Non-pigmented ciliary epithelial cell (primary cell): ENCODE measurements around the gene ELK4.
"Not testable (repeated sequence)": the region's sequence is repeated elsewhere in the genome, so short reads cannot be mapped to it uniquely, and the experiment has no call there.

Experiments used
- DNase-seq: peaks from one replicate; pipeline ENCODE4 v3.0.0-alpha.2; 2010; ENCODE audit warnings: low read depth

ELK4 gene

DNA sequence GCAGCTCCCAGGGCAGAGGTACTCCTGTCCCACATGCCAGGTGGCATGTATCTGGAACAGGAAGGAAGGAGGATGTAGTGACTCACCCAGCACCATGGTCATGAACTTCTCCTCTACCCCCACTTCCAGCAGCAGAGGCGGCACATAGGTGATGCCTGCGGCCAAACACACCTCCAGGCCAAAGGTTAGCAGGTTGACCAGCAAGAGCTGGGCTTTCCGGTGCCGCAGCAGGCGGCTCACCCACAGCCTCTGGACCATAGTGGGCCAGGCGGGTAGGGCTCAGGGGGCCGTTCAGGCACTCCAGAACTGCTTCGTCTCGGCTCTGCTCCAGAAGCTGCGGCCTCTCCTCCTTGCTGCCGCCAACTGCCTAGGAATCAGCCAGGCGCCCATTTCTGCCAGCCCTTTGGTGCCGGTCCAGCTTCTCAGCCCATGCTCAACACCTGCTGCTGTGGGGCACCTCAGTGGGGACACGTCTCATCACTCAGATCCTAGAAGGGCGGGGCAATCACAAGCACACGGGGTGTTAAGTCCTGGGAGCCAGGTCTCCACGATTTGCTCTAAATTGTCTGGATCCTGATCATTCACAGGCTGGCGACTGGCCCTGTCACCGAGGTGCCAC lies 32.7 kb upstream of the ELK4 start:
- DNase-seq: peak; percentile 4

DNA sequence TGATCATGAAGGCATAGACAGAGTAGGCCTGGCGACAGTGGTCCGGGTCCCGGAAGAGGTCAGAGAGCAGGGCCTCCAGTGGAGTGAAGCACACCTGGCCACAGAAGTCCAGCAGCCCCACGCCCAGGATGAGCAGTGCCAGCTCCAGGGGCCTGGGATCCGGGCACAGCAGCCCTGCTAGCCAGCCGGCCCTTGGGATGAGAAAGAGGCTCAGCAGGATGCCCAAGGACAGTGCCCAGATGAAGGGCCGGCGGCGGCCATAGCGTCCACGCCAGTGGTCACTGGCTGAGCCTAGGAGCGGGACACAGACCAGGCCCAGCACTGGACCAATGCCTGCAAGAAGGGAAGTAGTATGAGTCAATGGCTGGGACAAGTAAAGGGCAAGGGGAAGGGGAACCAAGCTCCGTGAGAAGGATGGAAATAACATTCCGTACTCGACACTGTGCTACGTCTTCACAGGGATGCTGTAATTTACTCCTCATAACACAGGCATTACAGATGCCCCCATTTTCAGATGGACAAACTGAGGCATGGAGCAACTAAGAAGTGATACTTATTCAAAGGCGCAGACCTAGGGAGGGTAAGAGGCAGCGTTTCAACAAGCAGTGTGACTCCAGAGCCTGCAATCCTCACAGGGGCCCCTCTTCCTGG lies 31.6 kb upstream of the ELK4 start:
- DNase-seq: no peak

DNA sequence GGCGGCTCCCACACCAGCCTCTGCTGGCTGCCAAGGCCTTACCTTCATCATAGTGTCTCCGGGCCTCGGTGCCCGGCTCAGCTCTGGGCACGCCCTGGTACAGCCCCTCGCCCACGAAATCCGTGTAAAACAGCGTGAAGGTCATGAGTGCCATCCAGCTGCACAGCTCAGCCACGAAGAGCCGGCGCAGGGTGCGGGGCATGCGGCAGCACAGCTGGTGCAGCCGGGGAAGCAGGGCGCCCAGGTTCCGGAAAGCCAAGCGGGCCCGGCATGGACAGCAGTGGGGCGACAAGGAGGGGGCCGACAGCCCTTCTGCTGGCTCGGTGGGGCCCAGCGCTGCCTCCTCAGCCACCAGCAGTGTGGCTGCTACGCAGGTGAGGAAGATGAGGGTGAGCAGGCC lies 31.0 kb upstream of the ELK4 start:
- DNase-seq: no peak

DNA sequence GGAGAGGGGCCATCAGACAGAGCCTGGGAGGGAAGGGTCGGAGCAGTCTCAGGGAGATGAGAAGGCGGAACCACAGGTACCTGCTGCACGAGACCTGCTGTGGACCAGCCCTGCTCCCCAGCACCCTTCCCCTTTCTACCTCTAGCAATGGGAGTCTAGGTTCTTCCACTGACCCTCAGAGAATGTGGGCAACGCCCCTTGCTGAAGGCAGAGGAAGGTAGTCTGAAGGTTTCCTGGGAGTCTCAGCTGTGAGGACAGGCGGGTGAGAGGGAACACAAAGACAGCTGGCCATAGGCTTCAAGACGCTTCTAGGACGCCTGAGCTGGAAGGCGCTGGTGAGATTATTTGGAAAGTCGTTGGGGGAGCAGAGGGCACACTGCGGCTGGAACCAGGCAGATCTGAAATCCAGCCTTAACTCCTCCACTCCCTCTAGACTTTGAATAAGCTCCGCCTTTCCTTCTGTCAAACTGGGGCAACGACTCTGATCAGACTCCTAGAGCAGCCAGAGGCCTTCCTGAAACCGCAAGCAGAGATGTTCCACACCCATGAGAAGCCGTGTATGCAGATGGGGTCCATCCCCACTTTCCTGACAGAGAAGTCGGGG lies 30.4 kb upstream of the ELK4 start:
- no peak for DNase-seq

DNA sequence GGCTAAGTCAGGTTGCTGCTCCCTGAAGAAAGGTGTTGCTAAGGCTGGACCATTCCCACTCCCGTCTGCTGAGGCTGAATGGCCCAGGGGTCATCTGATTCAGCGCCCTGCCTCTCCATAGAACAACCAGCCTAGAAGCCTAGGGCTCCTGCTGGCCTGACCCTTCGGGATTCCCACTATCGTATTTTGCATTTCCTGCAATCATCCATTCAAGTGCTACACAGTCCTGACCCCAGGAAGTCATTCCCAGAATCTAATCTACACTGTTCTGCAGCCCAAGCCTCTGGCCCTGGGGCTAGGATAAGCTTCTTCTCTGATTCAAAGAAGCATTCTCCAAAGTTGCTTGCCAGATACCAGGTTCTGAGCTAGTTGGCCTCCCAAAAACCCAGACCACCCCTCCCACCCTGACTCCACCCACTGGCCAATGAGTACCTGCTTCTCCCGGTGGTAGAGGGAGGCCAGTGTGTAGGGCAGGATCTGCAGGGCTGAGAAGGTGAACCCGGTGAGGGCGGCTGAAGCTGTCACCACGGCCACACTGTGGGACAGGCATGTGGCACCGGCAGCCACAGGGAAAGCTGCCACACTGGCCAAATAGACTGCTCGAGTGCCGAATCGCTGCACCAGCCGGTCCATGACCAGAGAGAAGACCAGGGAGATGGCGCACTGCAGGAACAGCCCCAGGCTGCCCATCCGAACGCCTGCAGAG lies 29.8 kb upstream of the ELK4 start:
- DNase-seq: no peak

DNA sequence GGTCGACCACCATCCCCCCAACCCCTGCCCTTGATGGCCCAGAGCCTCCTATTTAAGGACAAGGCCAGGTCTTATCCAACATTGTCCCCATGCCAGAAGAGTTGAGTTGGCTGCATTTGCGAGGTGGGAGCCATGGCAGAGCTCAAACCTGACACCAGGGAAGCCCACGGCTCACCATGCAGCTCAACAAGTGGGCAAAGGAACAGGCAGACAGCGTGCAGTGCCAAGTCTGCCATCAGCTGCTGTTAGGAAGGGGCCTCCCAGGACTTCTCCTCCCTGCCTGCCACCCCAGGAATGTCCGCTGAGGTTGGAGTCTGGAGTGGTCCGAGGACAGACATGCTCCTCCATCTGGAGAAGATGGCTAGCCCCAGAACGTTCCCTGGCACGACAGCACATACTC lies 28.6 kb upstream of the ELK4 start:
- no peak for DNase-seq

DNA sequence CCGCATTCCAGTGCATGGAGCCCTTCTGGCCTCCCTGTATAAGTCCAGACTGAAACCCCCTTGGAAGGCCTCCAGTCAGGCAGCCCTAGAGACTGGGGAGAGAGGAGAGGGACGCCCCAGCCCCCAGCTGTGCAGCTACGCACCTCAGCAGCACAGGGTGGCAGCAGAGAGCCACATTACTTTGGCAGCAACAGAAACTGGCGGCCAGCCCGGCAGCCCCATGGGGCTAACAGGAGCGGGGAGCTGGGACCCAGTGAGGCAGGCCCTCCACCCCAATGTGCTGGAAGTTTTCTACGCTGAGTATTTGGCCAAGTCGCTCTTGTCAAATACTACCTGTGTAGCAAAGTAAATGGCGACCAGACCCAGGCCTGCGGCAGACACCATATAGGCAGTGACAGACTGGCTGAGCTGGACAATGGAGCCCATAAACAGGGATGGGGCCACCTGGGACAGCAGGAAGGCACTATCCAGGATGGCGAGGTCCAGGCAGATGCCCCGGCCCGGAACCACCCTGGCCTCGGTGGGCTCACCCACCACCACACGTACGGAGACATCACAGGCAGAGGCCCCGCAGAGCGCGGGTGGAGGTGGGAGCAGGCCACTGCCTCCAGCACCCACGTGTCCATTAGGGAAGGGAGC lies 27.3 kb upstream of the ELK4 start:
- peak; percentile 11 for DNase-seq

DNA sequence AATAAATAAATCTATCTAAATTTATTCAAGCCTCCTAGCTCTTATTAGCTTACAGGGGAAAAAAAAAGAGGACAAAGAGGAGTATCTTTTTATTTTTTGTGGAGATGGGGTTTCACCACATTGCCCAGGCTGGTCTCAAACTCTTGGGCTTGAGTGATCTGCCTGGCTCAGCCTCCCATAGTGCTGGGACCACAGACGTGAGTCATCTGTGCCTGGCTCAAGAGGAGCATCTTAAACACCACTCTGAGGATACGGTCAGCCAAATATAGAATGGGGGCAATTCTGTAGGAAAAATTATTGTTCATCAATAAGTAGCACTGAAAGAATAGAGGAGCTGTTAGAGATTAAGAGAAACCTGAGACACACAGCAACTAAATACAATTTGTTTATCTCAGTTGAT lies 24.4 kb upstream of the ELK4 start:
- no peak for DNase-seq

DNA sequence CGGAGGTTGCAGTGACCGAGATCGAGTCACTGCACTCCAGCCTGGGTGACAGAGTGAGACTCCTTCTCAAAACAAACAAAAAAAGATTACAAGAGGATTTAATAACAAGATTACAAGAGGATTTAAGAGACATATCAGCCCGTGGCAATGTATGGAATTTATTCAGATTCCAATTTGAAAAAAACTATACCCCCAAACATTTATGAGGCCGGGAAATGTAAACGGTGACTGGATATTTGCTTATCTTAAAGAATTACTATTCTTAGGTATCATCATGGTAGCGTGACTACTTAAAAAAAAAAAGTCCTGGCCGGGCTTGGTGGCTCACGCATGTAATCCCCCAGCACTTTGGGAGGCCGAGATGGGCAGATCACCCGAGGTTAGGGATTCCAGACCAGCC lies 21.2 kb upstream of the ELK4 start:
- DNase-seq: no peak

DNA sequence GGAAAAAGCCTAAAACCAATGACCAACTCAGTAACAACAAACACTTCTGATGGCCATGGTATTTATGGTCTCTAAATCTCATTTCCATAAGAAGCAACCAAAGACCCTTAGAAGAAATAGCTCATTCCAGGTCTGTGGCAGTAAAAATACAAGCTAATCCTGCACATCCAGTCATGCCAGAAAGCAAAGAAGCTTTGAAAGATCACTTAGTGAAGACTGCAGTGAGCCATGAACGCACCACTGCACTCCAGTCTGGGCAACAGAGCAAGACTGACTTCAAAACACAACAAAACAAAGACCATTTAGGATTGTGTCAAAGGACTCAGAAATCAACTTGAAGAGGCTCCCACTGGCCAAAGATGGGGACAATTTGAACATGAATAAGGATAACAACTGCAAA lies 18.4 kb upstream of the ELK4 start:
- no peak for DNase-seq

DNA sequence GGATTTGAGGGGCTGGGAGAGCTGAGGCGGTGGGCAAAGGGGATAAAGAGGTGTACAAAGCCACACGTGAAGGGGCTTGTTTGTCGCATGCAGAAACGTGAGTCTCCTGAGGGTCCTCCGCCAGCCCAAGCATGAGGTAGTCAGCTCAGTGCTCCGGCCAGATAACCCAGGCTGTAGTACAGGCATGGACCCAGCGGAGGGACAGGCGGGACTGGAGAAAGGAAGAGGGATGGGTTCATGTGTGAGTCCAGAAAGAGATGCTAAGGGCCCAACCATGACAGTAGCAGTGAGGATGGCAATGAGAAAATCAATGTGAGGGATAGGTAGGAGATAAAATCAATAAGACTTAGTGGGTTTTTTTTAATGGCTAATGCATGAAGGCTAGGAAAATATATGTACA lies 13.7 kb upstream of the ELK4 start:
- no peak for DNase-seq

DNA sequence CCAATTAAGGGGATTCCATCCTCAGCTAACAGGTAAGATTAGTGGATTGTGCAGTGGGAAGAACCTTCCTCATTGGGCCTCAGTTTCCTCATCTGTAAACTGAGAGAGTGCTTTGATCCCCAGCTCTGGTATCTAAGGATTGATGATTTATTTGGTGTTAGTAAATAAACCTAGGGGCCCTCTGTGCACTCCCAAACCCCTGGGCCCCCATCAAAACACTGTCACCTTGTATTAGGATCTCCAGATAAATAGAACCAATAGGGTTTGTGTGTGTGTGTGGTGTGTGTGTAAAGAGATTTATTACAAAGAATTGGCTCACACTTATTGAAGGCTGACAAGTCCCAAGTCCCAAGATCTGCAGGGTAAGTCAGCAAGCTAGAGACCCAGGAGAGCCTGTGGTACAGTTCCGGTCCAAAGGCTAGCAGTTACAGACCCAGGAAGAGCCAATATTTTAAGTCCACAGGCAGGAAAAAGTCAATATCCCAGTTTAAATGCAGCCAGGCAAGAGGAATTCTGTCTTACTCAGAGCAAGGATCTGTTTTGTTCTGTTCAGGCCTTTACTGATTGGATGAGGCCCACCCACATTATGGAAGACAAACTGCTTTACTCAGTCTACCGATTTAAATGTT lies 11.0 kb upstream of the ELK4 start:
- DNase-seq: no peak

DNA sequence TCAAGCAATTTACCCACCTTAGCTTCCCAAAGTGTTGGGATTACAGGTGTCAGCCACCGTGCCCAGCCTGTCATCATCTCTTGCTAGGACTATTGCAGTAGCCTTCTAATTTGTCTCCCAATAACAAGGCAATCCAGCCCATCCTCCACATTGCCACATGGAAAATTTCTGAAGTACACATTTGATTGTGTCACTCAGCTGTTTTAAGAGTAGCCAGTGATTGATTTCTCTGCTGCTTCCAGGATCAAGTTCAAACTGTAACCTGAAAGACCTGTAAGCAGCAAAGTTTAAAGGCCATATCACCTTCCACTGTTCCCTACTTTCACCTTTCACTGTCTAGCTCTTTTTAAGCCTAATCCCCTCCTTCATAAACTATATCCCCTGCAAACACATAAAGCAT lies 7.8 kb upstream of the ELK4 start:
- no peak for DNase-seq

DNA sequence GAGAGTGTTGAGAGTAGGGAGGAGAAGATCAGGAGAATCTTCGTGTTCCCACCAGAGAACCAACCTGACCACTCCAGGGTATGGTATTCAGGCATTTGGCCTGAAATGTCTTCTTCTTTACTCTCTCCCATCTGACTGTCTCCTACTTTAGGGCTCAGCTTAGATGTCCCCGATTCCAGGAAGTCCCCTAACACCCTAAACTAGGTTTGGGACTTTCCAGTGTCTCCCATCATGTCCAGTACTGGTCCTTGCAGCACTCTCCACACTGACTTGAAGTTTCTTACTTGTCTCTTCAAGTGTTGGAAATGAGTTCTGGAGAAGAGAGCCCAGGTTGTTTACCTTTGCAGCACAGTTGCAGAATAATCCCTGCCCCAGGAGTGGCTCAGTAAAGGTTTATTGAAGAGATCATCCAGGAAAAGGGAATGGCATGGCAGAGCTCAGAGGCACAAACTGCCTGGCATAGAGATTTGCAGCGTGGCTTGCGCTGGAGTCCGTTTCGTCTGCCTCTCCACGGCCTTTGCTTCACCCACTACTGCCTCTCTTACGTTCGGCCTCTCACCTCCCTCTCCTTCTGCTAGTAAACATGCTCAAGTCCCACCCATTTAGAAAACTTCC lies 6.2 kb upstream of the ELK4 start:
- DNase-seq: no peak

DNA sequence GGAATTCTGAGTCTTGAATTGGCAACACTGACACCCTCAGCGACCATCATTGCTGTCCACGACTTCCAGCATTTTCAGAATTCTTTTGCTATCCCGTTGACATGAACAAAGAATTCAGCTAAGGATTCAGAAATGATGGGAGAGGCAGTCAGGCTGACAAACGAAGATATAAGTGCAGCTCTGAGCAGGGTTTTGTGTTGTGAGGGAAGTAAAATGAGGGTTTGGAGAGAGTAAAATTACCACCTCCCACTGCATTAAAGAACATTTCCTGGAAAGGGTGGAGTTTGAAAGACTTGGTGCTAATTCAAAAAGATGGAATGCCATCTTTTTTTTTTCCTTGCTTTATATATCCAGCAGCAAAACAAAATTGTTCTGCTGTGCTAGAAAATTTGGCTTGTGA lies 4.9 kb upstream of the ELK4 start:
- no peak for DNase-seq

DNA sequence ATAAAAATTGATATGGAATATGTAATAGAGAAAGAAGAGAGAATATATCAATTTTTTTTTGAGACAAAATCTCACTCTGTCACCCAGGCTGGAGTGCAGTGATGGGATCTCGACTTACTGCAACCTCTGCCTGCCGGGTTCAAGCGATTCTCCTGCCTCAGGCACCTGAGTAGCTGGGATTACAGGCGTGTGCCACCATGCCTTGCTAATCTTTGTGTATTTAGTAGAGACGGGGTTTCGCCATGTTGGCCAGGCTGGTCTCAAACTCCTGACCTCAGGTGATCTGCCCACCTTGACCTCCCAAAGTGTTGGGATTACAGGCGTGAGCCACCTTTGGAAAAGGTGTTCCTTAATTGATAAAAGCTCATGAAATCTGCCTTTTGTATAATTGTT lies 4.3 kb upstream of the ELK4 start:
- not testable (repeated sequence) for DNase-seq

DNA sequence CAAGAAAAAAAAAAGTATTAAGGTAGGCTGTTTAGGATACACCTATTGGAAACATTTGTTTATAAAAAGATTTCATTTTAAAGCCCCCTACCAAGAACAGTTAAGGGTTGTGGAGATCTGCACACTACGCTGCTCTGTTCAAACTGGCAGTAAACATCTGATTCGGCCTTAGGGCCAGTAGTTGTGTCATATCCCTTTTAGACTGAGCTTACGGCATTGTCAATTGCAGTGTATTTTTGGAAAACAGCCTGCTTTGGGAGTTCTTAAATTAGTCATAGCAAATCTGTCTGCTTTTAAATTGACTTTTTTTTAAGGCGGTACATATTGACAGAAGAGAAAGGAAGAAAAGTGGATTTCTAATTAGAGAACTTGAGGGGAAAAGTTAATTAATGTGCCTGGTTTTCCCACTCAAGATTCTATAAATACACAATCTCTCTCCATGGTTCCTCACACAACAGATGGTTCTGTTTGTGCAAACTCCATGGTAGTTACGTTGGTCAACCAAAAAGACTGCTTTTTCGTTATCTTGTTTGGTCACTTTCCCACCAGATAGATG lies 1.7 kb upstream of the ELK4 start:
- DNase-seq: no peak

DNA sequence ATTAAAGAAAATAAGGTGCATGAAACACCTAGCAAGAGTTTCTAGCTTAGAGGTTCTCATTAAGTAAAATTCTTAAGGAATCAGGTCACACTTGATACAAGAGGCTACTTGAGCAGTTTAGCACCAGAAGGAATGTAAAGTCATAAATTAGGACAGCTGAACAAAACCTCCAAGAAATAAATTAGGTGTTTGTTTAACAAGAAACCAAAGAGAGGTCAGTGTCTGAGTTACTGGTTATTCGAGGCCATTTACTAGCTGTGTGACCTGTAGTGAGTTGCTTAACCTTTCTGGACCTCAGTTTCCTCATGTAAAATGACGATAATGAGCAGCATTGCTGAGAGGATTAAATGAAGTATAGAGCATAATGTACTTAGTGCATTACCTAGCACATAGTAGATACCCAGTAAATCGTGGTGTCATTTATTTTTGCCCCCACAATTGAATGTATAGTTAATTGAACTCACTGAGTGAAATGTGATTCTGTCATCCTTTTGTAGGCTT lies 908 bp upstream of the ELK4 start:
- no peak for DNase-seq

DNA sequence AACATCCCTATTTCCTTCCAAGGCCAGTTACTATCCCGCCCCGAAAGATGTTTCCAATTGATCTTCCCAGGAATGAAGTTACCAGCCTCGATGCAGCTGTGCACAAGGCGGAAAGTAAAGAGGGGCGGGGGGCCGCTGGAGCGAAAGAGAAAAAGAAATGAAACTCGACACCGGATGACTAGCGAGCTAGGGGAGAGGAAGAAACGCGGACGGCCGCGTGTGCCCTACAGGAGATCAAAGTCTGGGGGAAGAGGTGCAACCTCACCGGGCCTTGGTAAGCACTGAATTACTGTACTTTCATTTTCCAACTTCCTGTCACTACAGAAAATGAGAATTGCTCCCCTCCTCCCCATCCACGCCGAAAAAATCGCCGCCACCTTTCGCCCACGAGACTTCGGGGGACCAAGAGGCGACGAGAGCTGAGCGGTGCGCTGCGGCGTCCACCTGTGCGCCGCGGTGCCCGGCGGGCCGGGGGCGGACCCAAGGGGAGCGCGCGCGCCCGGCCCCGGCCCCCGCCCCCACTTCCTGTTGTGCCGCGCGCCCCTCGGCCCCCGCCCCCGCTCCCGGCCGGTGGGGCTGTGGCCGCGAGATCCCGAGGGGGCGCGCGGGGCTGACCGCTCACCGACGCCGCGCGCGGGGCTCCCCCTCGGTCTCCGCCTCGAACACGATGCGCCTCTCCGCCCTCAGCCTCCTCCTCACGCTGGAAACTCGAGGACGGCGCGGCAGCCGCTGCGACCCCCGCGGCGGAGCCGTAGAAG lies 622 bp downstream of the ELK4 start:
- no peak for DNase-seq

DNA sequence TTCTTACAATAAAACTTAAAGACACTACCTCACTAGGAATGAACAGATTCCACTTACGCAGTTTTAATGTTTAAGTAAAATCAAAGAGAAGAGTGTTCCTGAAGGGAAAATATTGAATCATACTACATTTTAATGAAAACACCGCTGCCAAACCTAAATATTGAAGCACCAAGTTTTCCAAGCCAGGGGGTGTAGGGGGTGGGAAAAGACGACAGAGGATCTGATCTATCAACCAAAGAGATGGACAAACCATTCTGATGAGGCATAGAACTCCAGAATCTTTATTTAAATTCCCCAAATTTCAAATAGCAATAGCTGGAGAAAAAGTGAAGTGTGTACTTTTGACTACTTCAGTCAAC lies 1.2 kb downstream of the ELK4 start:
- DNase-seq: no peak

DNA sequence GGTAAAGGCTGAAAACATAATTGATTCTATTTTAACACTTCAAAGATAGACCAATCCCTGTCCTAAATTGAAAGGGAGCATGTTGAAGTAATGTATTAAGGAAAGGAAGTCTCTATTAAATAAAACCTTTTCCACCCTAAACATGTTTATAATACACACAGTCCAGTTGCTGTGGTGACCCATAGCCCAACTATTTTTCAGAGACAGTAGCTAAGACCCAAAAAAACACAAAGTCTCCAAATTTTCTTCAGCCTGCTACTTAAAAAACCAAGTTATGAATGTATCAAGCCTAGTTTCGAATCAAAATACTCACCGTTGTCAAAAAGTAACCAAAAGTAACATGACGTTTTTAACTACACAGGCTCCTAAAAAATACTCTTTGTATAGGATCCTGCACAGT lies 1.6 kb downstream of the ELK4 start:
- DNase-seq: no peak
